ENCODE data around the gene ANXA9.
A peak's percentile ranks its signal among the peaks of the same experiment; 100 is the strongest.

ANXA9 gene

DNA sequence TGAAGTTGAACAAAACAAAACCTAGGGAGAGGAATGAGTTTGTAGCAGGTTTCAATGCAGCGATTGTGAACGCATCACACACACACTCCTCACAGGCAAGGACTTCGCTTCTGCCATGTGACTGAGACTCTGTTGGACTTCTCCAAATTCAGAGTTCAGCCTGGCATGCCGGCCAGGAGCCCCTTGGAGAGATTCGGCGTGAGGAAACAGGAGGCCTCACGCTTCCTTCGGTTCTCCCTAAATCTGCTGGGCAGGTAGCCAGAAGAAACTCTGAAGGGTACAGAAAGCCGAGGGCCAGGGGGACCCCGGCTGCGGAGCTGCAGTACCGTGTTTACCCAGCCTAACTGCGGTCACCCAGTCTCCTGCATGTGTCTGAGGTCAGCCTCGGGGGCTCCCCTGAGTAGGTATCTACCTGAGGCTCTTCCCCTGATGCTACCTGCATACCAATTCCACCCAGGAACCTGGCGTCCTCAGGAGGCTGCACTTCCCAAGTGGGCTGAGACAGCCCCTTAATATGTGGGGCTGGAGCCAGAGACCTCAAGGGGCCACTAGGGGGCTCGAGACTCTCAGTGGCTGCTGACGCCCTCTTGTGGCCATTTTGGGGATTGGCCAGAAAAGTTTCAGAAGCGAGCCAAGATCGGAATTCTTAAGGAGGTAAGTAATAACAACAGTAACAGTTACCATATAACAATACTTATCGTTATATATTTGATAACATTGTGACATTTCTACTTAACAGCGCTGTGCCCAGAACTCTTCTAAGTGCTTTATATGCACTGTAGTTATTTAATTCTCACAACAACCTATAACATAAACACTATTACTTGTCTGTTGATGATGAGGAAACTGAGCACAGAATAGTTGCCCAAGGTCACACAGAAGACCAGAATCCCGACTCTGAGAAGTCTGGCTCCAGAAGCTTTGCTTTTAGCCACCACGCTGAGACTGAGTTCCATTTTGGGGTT lies 2.7 kb upstream of the ANXA9 start:
- H3K4me3 ChIP-seq (ENCODE audit: low read length), result peak overlapping the region; percentile 71
- peak overlapping the region; percentile 69 for H3K9ac ChIP-seq (ENCODE audit: low read length)
- TF ChIP-seq, protein P1, sequence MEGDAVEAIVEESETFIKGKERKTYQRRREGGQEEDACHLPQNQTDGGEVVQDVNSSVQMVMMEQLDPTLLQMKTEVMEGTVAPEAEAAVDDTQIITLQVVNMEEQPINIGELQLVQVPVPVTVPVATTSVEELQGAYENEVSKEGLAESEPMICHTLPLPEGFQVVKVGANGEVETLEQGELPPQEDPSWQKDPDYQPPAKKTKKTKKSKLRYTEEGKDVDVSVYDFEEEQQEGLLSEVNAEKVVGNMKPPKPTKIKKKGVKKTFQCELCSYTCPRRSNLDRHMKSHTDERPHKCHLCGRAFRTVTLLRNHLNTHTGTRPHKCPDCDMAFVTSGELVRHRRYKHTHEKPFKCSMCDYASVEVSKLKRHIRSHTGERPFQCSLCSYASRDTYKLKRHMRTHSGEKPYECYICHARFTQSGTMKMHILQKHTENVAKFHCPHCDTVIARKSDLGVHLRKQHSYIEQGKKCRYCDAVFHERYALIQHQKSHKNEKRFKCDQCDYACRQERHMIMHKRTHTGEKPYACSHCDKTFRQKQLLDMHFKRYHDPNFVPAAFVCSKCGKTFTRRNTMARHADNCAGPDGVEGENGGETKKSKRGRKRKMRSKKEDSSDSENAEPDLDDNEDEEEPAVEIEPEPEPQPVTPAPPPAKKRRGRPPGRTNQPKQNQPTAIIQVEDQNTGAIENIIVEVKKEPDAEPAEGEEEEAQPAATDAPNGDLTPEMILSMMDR (IDR thresholded peaks at IDR 0.05; ENCODE audit: low read depth, low read length), result peak; percentile 100
- no peak for TF ChIP-seq EZH2phosphoT487 (IDR thresholded peaks at IDR 0.05; ENCODE audit: low read depth)
- no peaks in the 10 kb centered on the region for H3K27me3 ChIP-seq (ENCODE audit: low read depth, low read length)
- peaks cover 18% of the 10 kb centered on the region for H3K79me2 ChIP-seq (ENCODE audit: low read length)
- peak overlapping the region; percentile 17 for H3K27ac ChIP-seq (ENCODE audit: low read length)
- H4K20me1 ChIP-seq (ENCODE audit: insufficient read depth, low read length), result no peaks in the 10 kb centered on the region
- no peaks in the 10 kb centered on the region for H3K36me3 ChIP-seq (replicated peaks; ENCODE audit: low read depth, low read length)
- H2AFZ ChIP-seq (ENCODE audit: low read depth, low read length), result peak overlapping the region; percentile 94
- peak overlapping the region; percentile 88 for H3K4me2 ChIP-seq (ENCODE audit: low read length)
- H3K4me1 ChIP-seq (ENCODE audit: low read length), result peaks cover 35% of the 10 kb centered on the region
- H3K9me3 ChIP-seq (ENCODE audit: insufficient read depth, low read length), result no peaks in the 10 kb centered on the region

DNA sequence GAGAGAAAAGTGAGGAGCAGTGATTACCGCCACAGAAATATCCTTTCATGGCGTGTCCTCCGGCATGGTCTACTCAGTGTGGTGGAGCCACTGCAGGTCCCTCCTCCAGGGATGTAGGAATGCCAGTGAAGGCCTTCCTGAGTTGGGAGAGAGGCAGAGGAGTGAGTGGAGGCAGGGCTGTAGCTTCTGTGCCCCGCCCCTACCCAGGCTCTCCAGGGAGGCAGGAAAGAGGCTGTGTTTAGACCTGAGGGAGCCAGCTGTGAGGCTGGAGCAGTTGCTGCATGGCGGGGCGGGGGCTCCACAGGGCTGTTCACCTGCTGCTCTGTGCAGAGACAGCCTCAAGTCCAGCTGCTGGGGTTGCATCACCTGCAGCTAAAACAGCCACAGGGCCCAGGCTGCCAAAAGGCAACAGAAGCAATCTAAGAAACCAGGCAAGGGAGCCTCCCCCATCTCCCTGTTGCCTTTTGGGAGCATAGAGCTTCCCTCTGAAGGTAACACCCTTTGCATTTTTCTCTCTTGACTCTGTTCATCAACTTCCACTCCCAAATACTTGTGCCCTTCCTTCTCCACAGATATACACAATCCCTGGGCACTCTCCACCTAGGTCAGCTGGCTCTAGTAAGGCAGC lies 801 bp upstream of the ANXA9 start:
- H3K79me2 ChIP-seq (ENCODE audit: low read length), result no peaks in the 10 kb centered on the region
- no peak overlapping the region for H3K27ac ChIP-seq (ENCODE audit: low read length)
- no peaks in the 10 kb centered on the region for H3K27me3 ChIP-seq (ENCODE audit: low read depth, low read length)
- no peak overlapping the region for H3K4me3 ChIP-seq (ENCODE audit: low read length)
- no peak overlapping the region for H2AFZ ChIP-seq (ENCODE audit: low read depth, low read length)
- H3K36me3 ChIP-seq (replicated peaks; ENCODE audit: low read depth, low read length), result no peaks in the 10 kb centered on the region
- no peaks in the 10 kb centered on the region for H4K20me1 ChIP-seq (ENCODE audit: insufficient read depth, low read length)
- H3K9me3 ChIP-seq (ENCODE audit: insufficient read depth, low read length), result no peaks in the 10 kb centered on the region
- H3K4me1 ChIP-seq (ENCODE audit: low read length), result peaks cover 27% of the 10 kb centered on the region
- no peak overlapping the region for H3K9ac ChIP-seq (ENCODE audit: low read length)
- TF ChIP-seq, protein P1 (IDR thresholded peaks at IDR 0.05; ENCODE audit: low read depth, low read length), result no peak
- no peak for TF ChIP-seq EZH2phosphoT487 (IDR thresholded peaks at IDR 0.05; ENCODE audit: low read depth)
- H3K4me2 ChIP-seq (ENCODE audit: low read length), result no peak overlapping the region

DNA sequence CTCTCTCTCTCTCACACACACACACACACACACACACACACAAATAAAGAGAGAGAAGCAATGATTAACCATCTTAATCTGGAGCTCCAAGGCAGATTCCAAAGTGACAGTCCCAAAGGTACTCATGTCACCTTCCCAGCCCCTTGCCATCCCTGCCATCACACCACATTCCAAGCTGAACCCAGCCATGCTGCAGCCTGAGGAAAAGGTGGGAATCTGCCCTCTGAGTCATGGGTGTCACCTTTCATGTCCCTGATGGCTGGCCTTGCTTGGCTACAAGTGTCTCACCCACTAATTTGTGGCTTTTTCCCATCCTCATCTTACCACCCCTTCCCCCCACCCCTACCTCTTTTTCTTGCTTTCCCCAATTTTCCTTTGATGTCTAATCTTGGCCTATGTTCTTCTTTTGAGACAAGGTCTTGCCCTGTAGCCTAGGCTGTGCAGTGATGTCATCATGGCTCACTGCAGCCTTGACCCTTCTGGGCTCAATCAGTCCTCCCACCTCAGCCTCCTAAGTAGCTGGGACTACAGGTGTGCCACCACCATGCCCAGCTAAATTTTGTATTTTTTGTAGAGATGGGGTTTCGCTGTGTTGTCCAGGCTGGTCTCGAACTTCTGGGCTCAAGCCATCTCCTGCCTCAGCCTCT lies 3.2 kb downstream of the ANXA9 start:
- TF ChIP-seq, protein P1 (IDR thresholded peaks at IDR 0.05; ENCODE audit: low read depth, low read length), result no peak
- TF ChIP-seq EZH2phosphoT487 (IDR thresholded peaks at IDR 0.05; ENCODE audit: low read depth), result no peak
- Histone ChIP-seq H3K27ac (ENCODE audit: low read length) (no peak overlapping the region), H4K20me1 (ENCODE audit: insufficient read depth, low read length) (no peaks in the 10 kb centered on the region), H3K4me2 (ENCODE audit: low read length) (no peak overlapping the region), H3K9me3 (ENCODE audit: insufficient read depth, low read length) (no peaks in the 10 kb centered on the region), H2AFZ (ENCODE audit: low read depth, low read length) (no peak overlapping the region), H3K4me1 (ENCODE audit: low read length) (no peaks in the 10 kb centered on the region), H3K79me2 (ENCODE audit: low read length) (no peaks in the 10 kb centered on the region), H3K4me3 (ENCODE audit: low read length) (no peak overlapping the region), H3K9ac (ENCODE audit: low read length) (no peak overlapping the region), H3K27me3 (ENCODE audit: low read depth, low read length) (no peaks in the 10 kb centered on the region), H3K36me3 (replicated peaks; ENCODE audit: low read depth, low read length) (no peaks in the 10 kb centered on the region)

DNA sequence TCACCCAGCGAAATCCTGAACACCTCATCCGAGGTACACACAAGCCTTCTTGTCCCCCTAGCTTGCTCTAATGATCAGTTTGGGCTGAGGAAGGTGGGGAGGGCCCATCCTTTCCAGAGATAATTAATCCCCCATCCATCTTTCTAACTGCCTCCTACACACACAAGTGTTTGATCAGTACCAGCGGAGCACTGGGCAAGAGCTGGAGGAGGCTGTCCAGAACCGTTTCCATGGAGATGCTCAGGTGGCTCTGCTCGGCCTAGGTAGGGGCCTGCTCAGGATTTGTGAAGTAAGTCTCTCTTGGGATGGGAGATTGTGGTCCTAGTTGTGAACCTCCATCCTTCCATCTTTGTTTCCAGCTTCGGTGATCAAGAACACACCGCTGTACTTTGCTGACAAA lies 5.8 kb downstream of the ANXA9 start:
- Histone ChIP-seq H3K36me3 (replicated peaks; ENCODE audit: low read depth, low read length) (no peaks in the 10 kb centered on the region), H2AFZ (ENCODE audit: low read depth, low read length) (no peak overlapping the region), H3K4me3 (ENCODE audit: low read length) (no peak overlapping the region), H3K9ac (ENCODE audit: low read length) (no peak overlapping the region), H3K79me2 (ENCODE audit: low read length) (no peaks in the 10 kb centered on the region), H3K4me1 (ENCODE audit: low read length) (no peaks in the 10 kb centered on the region), H3K27ac (ENCODE audit: low read length) (no peak overlapping the region), H3K27me3 (ENCODE audit: low read depth, low read length) (no peaks in the 10 kb centered on the region), H4K20me1 (ENCODE audit: insufficient read depth, low read length) (no peaks in the 10 kb centered on the region), H3K4me2 (ENCODE audit: low read length) (no peak overlapping the region), H3K9me3 (ENCODE audit: insufficient read depth, low read length) (no peaks in the 10 kb centered on the region)
- TF ChIP-seq, protein P1 (IDR thresholded peaks at IDR 0.05; ENCODE audit: low read depth, low read length), result no peak
- no peak for TF ChIP-seq EZH2phosphoT487 (IDR thresholded peaks at IDR 0.05; ENCODE audit: low read depth)

Data from OCI-LY3 (cell line).